Measurements from ENCODE around the gene CORO2B.

CORO2B gene

DNA sequence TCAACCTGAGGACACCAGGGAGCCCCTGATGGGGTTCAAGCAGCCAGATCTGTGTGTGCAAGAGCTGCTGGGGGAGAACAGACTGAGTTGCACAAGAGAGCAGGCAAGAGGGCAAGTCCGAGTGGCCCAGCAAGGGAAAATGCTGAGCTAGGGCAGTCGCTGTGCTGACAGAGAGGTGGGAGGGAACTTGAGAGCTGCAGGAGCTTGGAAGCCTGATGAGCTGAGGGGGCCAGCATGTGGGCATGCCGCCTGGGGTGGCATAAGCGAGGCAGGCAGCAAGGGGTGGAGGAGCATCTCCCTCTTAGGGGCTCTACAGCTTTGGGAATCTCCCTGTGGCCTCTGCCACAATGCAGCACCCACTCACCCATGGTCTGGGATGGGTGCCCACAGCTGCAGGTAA, 4.7 kb upstream of the CORO2B start:
- 98% methylated on average over 3 of the region's 4 CpGs for WGBS (ENCODE audit: insufficient coverage)
- Histone ChIP-seq H3K9me3 (ENCODE audit: control extremely low read depth in 1 of 5, control insufficient read depth in 4 of 5, insufficient read depth in 2 of 5, low read depth in 1 of 5, low read length in 4 of 5) (no peaks in the 10 kb centered on the region), H3K4me1 (ENCODE audit: control extremely low read depth in 1 of 4, control insufficient read depth in 4 of 4, insufficient read depth in 4 of 4, low read length in 3 of 4) (peaks cover 0 to 19% (median 14%) of the 10 kb centered on the region in 4 experiments), H3K36me3 (ENCODE audit: control insufficient read depth in 4 of 4, insufficient read depth in 4 of 4, low read length in 3 of 4) (no peaks in the 10 kb centered on the region), H3K27me3 (replicated peaks in 2 of 5; ENCODE audit: control insufficient read depth in 4 of 5, insufficient read depth in 5 of 5, low read length in 4 of 5) (peaks cover 0 to 30% (median 19%) of the 10 kb centered on the region in 5 experiments), H3K27ac (ENCODE audit: insufficient read depth in 1 of 2, low read depth in 1 of 2, low read length in 2 of 2, poor library complexity in 1 of 2, severe bottlenecking in 2 of 2) (no peak overlapping the region), H3K4me3 (ENCODE audit: control insufficient read depth in 1 of 7, extremely low read depth in 1 of 7, insufficient read depth in 4 of 7, low read depth in 2 of 7, low read length in 6 of 7) (no peak overlapping the region)
- CTCF ChIA-PET = interaction anchor here (0.6 to 2.2 kb wide), 6 partner anchors 8 to 305 kb away, joined by 3 to 6 read pairs (median 3); no protein-coding TSS in a partner anchor
- POLR2A ChIA-PET = interaction anchor here (0.5 kb wide), 1 partner anchor 288 kb away, joined by 3 read pairs; no protein-coding TSS in a partner anchor
- no peak for DNase-seq

DNA sequence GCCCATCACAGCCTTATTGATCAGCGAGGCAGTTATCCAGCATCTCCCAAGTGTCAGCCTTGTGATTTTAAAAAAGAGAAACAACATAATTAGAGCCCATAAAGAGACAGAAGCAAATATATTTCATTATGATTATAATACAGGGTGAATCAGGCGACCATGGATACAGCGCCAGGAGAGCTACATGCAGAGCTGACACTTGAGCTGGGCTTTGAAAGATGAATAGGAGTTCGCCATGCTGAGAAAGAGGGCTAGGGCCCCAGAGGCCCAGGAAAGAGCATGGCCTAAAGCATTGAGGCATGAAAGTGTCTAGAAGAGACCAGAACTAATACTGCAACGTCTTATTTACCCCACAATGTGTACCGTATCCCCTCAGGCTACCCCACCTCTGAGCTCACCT, 4.2 kb upstream of the CORO2B start:
- Histone ChIP-seq H3K27me3 (replicated peaks in 2 of 5; ENCODE audit: control insufficient read depth in 4 of 5, insufficient read depth in 5 of 5, low read length in 4 of 5) (peaks cover 0 to 32% (median 19%) of the 10 kb centered on the region in 5 experiments), H3K4me1 (ENCODE audit: control extremely low read depth in 1 of 4, control insufficient read depth in 4 of 4, insufficient read depth in 4 of 4, low read length in 3 of 4) (peaks cover 0 to 23% (median 16%) of the 10 kb centered on the region in 4 experiments), H3K27ac (ENCODE audit: insufficient read depth in 1 of 2, low read depth in 1 of 2, low read length in 2 of 2, poor library complexity in 1 of 2, severe bottlenecking in 2 of 2) (no peak overlapping the region), H3K4me3 (ENCODE audit: control insufficient read depth in 1 of 7, extremely low read depth in 1 of 7, insufficient read depth in 4 of 7, low read depth in 2 of 7, low read length in 6 of 7) (no peak overlapping the region), H3K36me3 (ENCODE audit: control insufficient read depth in 4 of 4, insufficient read depth in 4 of 4, low read length in 3 of 4) (no peaks in the 10 kb centered on the region), H3K9me3 (ENCODE audit: control extremely low read depth in 1 of 5, control insufficient read depth in 4 of 5, insufficient read depth in 2 of 5, low read depth in 1 of 5, low read length in 4 of 5) (no peaks in the 10 kb centered on the region)
- DNase-seq = no peak
- 100% methylated on average over 3 of the region's 6 CpGs for WGBS (ENCODE audit: insufficient coverage)
- ChIA-PET POLR2A (no interaction called here), CTCF (interaction anchor here (1.2 to 2.2 kb wide), 3 partner anchors 8 to 301 kb away, joined by 3 to 6 read pairs (median 3); no protein-coding TSS in a partner anchor)

DNA sequence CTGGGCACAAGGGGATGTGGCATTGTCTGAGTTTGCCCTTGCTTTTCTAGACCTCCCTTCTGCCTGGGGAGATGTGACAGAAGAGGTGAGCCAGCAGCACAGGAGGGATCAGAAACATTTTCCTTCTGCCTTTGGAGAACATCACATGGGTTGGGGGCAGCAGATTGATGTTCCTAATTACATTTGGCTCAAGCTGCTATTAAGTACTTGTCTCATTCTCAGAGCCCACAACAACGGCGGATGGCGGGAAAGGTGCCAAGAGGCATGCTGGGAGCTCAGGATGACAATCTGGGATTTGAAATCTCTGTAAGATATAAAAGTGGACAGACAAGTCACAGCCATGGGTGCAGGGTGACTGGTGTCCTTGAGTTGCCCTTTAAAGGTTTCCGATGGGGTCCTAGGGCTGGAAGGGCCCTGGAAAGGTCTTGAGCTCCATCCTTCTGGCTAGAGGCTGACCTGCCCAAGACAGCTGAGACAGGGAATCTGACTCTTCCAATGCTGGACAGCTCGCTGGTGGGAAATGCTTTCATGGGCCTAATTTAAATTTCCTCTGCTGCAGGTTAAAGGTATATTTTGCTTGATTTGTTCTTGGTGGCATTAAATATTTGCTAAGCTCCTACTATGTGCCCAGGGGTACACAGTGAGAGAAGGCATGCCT, 2.4 kb upstream of the CORO2B start:
- Histone ChIP-seq H3K36me3 (ENCODE audit: control insufficient read depth in 4 of 4, insufficient read depth in 4 of 4, low read length in 3 of 4) (no peaks in the 10 kb centered on the region), H3K27ac (ENCODE audit: insufficient read depth in 1 of 2, low read depth in 1 of 2, low read length in 2 of 2, poor library complexity in 1 of 2, severe bottlenecking in 2 of 2) (no peak overlapping the region), H3K4me1 (ENCODE audit: control extremely low read depth in 1 of 4, control insufficient read depth in 4 of 4, insufficient read depth in 4 of 4, low read length in 3 of 4) (peaks cover 0 to 24% (median 17%) of the 10 kb centered on the region in 4 experiments), H3K27me3 (replicated peaks in 2 of 5; ENCODE audit: control insufficient read depth in 4 of 5, insufficient read depth in 5 of 5, low read length in 4 of 5) (peaks cover 0 to 33% (median 27%) of the 10 kb centered on the region in 5 experiments), H3K4me3 (ENCODE audit: control insufficient read depth in 1 of 7, extremely low read depth in 1 of 7, insufficient read depth in 4 of 7, low read depth in 2 of 7, low read length in 6 of 7) (no peak overlapping the region), H3K9me3 (ENCODE audit: control extremely low read depth in 1 of 5, control insufficient read depth in 4 of 5, insufficient read depth in 2 of 5, low read depth in 1 of 5, low read length in 4 of 5) (no peaks in the 10 kb centered on the region)
- CTCF ChIA-PET = interaction anchor here (1.2 to 2.1 kb wide), 5 partner anchors 10 to 99 kb away, joined by 3 to 8 read pairs (median 3); no protein-coding TSS in a partner anchor
- 98% methylated on average over 5 of the region's 5 CpGs for WGBS (ENCODE audit: insufficient coverage)
- POLR2A ChIA-PET = no interaction called here
- DNase-seq = no peak

DNA sequence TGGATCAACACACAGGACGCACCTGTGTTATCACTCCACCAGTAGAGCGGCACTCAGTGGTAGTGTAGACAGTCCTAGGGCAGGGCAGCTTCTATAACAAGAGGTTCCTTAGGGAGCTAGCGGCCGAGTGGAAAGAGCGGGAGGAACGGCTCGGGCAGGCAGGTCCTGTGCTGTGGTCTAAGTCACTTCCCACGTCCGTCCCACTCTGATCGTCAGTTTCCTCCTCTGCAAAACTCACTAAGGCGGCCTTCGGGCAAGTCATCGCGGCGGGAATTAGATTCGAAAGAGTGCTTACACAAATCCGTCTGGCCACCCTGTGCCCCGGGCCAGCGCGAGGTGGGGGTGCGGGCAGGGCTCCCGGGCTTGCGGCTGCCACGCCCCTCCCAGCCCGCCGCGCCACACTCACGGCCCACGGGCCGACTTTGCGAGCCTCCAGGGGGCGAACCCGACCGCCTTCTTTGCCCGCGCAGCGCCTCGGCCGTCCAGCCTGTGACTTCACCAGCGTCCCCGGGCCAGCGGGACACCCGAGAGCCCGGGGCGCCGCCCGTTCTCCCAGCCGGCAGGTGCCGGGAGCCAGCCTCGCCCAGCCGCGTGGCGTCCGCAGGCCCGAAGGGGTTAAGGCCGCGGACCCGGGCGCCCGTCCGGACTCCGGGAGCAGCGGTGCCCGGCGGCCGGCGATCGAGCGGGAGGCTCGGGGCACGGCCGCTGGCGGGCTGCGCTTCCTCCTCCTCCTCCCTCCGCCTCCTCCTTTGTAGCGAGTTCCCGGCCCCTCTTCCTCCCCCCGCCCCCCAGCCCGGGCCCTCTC, 416 bp upstream of the CORO2B start:
- Histone ChIP-seq H3K9me3 (ENCODE audit: control extremely low read depth in 1 of 5, control insufficient read depth in 4 of 5, insufficient read depth in 2 of 5, low read depth in 1 of 5, low read length in 4 of 5) (no peaks in the 10 kb centered on the region), H3K27me3 (replicated peaks in 2 of 5; ENCODE audit: control insufficient read depth in 4 of 5, insufficient read depth in 5 of 5, low read length in 4 of 5) (peaks cover 0 to 33% (median 24%) of the 10 kb centered on the region in 5 experiments), H3K36me3 (ENCODE audit: control insufficient read depth in 4 of 4, insufficient read depth in 4 of 4, low read length in 3 of 4) (no peaks in the 10 kb centered on the region), H3K27ac (ENCODE audit: insufficient read depth in 1 of 2, low read depth in 1 of 2, low read length in 2 of 2, poor library complexity in 1 of 2, severe bottlenecking in 2 of 2) (no peak overlapping the region), H3K4me1 (ENCODE audit: control extremely low read depth in 1 of 4, control insufficient read depth in 4 of 4, insufficient read depth in 4 of 4, low read length in 3 of 4) (peaks cover 0 to 24% (median 17%) of the 10 kb centered on the region in 4 experiments), H3K4me3 (ENCODE audit: control insufficient read depth in 1 of 7, extremely low read depth in 1 of 7, insufficient read depth in 4 of 7, low read depth in 2 of 7, low read length in 6 of 7) (peak overlapping the region; percentile 39 to 78 (median 64))
- CTCF ChIA-PET = interaction anchor here (1.3 to 1.6 kb wide), 3 partner anchors 10 to 96 kb away, joined by 4 to 6 read pairs (median 4); no protein-coding TSS in a partner anchor
- 0% methylated on average over 74 of the region's 79 CpGs for WGBS (ENCODE audit: insufficient coverage)
- peak; percentile 61 to 82 (median 73) for DNase-seq
- POLR2A ChIA-PET = no interaction called here

DNA sequence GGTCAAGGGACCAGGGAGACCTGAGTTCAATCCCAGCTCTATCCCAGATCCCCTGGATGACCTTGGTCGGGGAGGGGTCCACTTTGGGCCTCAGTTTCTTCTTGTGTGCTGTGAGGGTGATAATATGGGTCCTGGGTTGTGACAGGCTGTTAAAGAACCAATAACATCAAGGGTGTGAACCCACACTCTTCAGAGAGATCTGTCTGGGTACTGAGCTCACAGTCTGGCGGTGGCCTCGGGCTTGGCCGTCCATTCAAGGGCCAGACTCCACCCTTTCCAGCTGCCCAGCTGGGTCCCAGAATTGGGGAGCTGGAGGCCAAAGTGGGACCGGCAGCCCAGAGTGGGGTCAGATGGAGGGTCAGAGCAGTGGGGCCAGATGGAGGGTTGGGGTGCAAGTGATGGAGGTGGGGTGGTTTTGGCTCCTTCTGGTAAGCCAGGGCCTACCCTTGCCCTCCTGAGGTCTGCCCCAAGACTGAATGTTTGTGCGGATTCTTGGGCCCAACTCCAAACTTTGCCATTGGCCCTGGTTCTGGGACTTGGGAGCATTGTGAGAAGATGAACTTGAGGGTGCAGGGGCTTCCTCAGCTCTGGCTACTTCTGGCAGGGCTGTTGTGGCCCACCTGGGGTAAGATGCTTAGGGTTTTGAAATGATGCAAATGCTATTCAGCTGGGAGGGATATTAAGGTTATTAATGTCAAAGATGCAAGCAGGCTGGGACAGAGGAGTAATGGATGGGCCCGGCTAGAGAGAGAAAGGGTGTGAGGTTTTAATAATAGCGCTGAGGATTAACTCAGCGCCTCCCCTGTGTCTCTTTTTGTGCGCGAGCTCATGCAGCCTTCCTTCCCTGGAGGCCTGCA, 1.5 kb downstream of the CORO2B start:
- peaks cover 0 to 24% (median 23%) of the 10 kb centered on the region in 5 experiments for H3K27me3 ChIP-seq (replicated peaks in 2 of 5; ENCODE audit: control insufficient read depth in 4 of 5, insufficient read depth in 5 of 5, low read length in 4 of 5)
- CTCF ChIA-PET = interaction anchor here (1.1 to 1.2 kb wide), 3 partner anchors 17 to 94 kb away, joined by 3 to 5 read pairs (median 3); no protein-coding TSS in a partner anchor
- WGBS (ENCODE audit: insufficient coverage) = 95% methylated on average over 6 of the region's 11 CpGs

DNA sequence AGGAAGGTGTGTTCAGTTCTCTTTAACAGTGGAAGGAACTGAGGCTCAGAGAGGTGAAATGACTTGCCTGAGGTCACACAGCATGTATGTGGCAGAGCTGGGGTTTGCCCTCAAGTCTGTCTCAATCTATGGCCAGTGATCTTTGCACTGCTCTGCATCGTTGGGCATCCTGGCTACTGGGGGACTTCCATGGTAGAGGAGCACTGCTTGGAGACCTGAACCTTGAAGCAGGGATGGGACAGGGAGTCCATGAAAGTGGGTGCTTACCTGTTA, 2.0 kb downstream of the CORO2B start:
- H3K9me3 ChIP-seq (ENCODE audit: control extremely low read depth in 1 of 5, control insufficient read depth in 4 of 5, insufficient read depth in 2 of 5, low read depth in 1 of 5, low read length in 4 of 5) = no peaks in the 10 kb centered on the region
- 100% methylated on average over 1 of the region's 1 CpG for WGBS (ENCODE audit: insufficient coverage)
- DNase-seq = no peak
- CTCF ChIA-PET = interaction anchor here (1.1 to 1.2 kb wide), 3 partner anchors 17 to 93 kb away, joined by 3 to 5 read pairs (median 3); no protein-coding TSS in a partner anchor
- H3K27ac ChIP-seq (ENCODE audit: insufficient read depth in 1 of 2, low read depth in 1 of 2, low read length in 2 of 2, poor library complexity in 1 of 2, severe bottlenecking in 2 of 2) = no peak overlapping the region
- H3K4me1 ChIP-seq (ENCODE audit: control extremely low read depth in 1 of 4, control insufficient read depth in 4 of 4, insufficient read depth in 4 of 4, low read length in 3 of 4) = peaks cover 0 to 24% (median 17%) of the 10 kb centered on the region in 4 experiments
- peaks cover 0 to 24% (median 23%) of the 10 kb centered on the region in 5 experiments for H3K27me3 ChIP-seq (replicated peaks in 2 of 5; ENCODE audit: control insufficient read depth in 4 of 5, insufficient read depth in 5 of 5, low read length in 4 of 5)
- POLR2A ChIA-PET = no interaction called here
- H3K36me3 ChIP-seq (ENCODE audit: control insufficient read depth in 4 of 4, insufficient read depth in 4 of 4, low read length in 3 of 4) = no peaks in the 10 kb centered on the region
- H3K4me3 ChIP-seq (ENCODE audit: control insufficient read depth in 1 of 7, extremely low read depth in 1 of 7, insufficient read depth in 4 of 7, low read depth in 2 of 7, low read length in 6 of 7) = no peak overlapping the region

More for the DNA sequence above, 1.5 kb downstream of the CORO2B start:
- POLR2A ChIA-PET = no interaction called here
- H3K4me3 ChIP-seq (ENCODE audit: control insufficient read depth in 1 of 7, extremely low read depth in 1 of 7, insufficient read depth in 4 of 7, low read depth in 2 of 7, low read length in 6 of 7) = no peak overlapping the region
- no peaks in the 10 kb centered on the region for H3K9me3 ChIP-seq (ENCODE audit: control extremely low read depth in 1 of 5, control insufficient read depth in 4 of 5, insufficient read depth in 2 of 5, low read depth in 1 of 5, low read length in 4 of 5)
- peaks cover 0 to 24% (median 17%) of the 10 kb centered on the region in 4 experiments for H3K4me1 ChIP-seq (ENCODE audit: control extremely low read depth in 1 of 4, control insufficient read depth in 4 of 4, insufficient read depth in 4 of 4, low read length in 3 of 4)
- no peak overlapping the region for H3K27ac ChIP-seq (ENCODE audit: insufficient read depth in 1 of 2, low read depth in 1 of 2, low read length in 2 of 2, poor library complexity in 1 of 2, severe bottlenecking in 2 of 2)
- no peak for DNase-seq
- no peaks in the 10 kb centered on the region for H3K36me3 ChIP-seq (ENCODE audit: control insufficient read depth in 4 of 4, insufficient read depth in 4 of 4, low read length in 3 of 4)

Measured in common myeloid progenitor, CD34-positive (primary cell).